Measurements from ENCODE around the gene SPN.

GRCh38 chr16:29665294-29666077 lies 2.4 kb downstream of the SPN start:
- TF ChIP-seq CTCF (IDR thresholded peaks at IDR 0.05; ENCODE audit: borderline replicate concordance, extremely low read depth, low read length, poor library complexity, severe bottlenecking) (no peak), EZH2 (IDR thresholded peaks at IDR 0.05; ENCODE audit: borderline replicate concordance, low read depth, low read length, severe bottlenecking) (no peak)

Data from DND-41 (cell line).